Hematopoietic multipotent progenitor cell treated with erythropoietin and hydrocortisone succinate and interleukin-3 and kit ligand, for 8 days (in vitro differentiated cells): ENCODE data around the gene ZNF91.
"Not testable (repeated sequence)": the region's sequence is repeated elsewhere in the genome, so short reads cannot be mapped to it uniquely, and the experiment has no call there.

Source experiments
- DNase-seq: peaks from one replicate; pipeline ENCODE4 v3.0.0-alpha.2; 2015

ZNF91 gene

DNA sequence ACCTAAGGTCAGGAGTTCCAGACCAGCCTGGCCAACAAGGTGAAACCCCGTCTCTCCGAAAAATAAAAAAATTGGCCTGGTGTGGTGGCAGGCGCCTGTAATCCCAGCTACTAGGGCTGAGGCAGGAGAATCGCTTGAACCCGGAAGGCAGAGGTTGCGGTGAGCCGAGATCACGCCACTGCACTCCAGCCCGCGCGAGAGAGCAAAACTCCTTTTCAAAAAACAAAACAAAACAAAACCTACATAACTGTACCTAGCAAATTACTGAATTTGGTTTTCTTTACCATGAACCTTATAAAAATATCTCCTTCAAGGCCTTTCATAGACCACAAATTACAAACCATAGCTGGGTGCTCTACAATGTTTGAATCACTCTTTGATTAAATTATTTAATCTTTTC lies 760 bp downstream of the ZNF91 start:
- DNase-seq = no peak

GRCh38 chr19:23393121-23393520 lies 2.1 kb downstream of the ZNF91 start:
- no peak for DNase-seq

DNA sequence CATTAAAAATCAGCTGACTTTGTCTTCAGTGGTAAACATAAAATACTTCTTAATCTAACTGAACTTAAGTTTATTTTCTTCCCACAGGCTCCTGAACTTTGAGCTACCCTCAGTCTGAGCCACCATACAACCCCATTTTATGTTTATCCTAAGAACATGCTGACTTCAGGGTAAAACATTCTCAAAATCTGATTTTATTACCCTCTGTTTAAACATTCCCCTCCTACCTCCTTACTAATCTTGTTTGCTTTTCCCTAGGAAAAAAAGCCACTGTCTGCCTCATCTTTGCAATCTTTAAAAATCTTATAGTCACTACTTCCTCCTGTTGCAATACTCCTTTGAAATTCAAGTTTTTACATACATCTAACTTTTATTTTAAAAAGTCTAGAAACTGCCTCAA lies 4.0 kb downstream of the ZNF91 start:
- no peak for DNase-seq

GRCh38 chr19:23385404-23385803 lies 9.9 kb downstream of the ZNF91 start:
- DNase-seq = no peak

GRCh38 chr19:23384858-23385257 lies 10.4 kb downstream of the ZNF91 start:
- DNase-seq = no peak

- DNase-seq = no peak
These were observed 11.1 kb downstream of the ZNF91 start for GRCh38 chr19:23384166-23384565.

- DNase-seq = no peak
These were observed 12.3 kb downstream of the ZNF91 start for GRCh38 chr19:23382955-23383354.

DNA sequence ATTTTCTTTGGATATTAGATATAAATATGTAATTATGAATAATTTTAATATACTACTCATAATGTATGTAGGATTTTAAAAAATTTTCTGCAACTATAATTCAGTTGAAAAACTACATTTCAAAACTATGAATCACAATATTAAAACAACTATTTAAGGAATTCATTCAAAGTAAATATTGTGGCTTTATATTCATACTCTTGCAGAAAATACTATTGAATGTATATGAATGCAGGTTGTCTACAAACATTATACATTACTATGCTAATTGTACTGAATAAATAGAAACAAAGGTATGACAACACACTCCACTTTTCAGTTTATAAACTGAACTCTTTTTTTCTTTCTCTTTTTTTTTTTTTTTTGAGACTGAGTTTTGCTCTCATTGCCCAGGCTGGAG lies 14.2 kb downstream of the ZNF91 start:
- no peak for DNase-seq

DNA sequence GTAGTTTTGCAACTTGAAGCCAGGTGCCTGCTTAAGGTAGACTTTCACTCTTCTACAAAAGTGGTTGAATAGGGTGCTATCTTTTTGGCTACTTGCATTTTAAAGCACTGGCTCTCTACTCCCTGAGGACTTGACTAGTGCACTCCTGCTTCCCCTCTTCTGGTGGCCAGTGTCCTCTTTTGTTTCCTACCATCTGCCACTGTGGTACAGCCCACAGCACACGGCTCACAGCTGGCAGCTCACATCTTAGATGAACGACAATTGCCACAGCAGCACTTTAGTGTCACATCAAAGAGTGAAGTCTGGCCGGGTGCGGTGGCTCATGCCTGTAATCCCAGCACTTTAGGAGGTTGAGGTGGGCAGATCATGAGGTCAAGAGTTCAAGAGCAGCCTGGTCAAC lies 15.6 kb downstream of the ZNF91 start:
- not testable (repeated sequence) for DNase-seq

GRCh38 chr19:23378948-23379347 lies 16.3 kb downstream of the ZNF91 start:
- no peak for DNase-seq

- no peak for DNase-seq
These were observed 18.0 kb downstream of the ZNF91 start for GRCh38 chr19:23377276-23377675.

DNA sequence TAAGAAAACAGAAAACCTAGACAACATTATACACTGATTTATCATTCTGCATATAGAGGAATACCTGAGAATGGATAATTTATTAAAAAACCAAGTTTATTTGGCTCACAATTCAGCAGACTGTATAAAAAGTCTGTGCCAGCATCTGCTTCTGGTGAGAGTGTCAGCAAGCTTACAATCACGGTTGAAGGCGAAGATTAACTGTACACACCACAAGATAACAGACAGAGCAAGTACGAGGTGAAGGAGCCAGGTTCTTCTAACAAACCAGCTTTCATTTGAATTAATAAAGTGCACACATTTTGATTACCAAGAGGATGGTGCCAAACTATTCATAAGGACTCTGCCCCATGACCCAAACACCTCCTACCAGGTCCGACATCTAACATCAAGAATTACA lies 28.8 kb downstream of the ZNF91 start:
- DNase-seq = no peak

GRCh38 chr19:23366031-23366430 lies 29.2 kb downstream of the ZNF91 start:
- not testable (repeated sequence) for DNase-seq

DNA sequence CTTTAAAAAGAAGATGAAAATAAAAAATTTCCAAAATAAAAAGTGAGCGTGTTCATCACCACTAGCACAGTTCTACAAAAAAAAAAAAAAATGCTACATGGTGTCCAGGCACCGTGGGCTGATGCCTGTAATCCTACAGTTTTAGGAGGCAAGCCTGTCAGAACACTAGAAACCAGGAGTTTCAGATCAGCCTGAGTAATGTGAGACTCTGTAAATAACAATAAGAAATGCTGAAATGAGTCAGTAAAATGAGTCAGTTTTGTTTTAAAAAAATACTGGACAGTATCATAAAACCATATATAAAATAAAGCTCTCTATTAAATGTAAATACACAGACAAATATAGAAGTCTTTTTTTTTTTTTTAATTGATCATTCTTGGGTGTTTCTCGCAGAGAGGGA lies 30.0 kb downstream of the ZNF91 start:
- DNase-seq = no peak

- not testable (repeated sequence) for DNase-seq
These were observed 33.4 kb downstream of the ZNF91 start for GRCh38 chr19:23361843-23362242.

- no peak for DNase-seq
These were observed 43.5 kb downstream of the ZNF91 start for GRCh38 chr19:23351806-23352205.

DNA sequence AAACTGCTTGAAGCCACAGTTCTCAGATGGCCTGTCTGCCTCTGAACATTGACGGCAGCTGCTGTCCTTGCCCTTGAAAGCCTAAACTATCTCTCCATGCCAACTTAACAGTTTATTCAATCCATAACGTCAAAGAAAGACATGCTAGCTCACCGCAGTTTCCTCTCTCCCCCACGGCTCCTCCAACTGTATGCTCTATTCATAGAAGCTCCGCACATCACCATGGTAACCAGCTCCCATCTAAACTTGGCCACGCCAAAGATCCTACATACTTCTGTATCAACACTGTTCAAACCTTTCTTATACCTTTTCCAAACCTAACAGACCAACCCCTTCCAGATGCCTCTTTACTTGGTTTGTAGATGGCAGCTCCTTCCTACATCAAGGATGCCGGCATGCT lies 48.6 kb downstream of the ZNF91 start:
- DNase-seq = no peak

DNA sequence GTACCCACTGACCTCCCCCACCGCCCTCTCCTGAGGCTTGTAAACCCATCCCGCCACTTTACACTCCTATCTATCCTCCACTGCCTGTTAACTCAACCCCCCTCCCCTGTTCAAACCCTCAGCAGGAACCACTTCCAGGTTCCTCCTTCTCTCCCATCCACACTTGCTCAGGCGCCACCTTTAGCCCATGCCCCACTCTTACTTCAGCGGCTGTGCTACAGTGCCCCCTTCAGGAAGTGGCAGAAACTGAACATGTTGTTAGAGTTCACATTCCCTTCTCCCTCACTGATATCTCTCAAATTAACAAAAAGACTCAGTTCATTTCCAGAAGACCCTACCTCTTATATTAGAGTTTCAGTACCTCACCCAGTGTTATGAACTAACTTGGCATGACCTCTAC lies 49.4 kb downstream of the ZNF91 start:
- DNase-seq = no peak

- no peak for DNase-seq
These were observed 51.7 kb downstream of the ZNF91 start for GRCh38 chr19:23343434-23344010.

GRCh38 chr19:23328211-23328610 lies 67.1 kb downstream of the ZNF91 start:
- no peak for DNase-seq

GRCh38 chr19:23321953-23322549 lies 73.2 kb downstream of the ZNF91 start:
- no peak for DNase-seq

DNA sequence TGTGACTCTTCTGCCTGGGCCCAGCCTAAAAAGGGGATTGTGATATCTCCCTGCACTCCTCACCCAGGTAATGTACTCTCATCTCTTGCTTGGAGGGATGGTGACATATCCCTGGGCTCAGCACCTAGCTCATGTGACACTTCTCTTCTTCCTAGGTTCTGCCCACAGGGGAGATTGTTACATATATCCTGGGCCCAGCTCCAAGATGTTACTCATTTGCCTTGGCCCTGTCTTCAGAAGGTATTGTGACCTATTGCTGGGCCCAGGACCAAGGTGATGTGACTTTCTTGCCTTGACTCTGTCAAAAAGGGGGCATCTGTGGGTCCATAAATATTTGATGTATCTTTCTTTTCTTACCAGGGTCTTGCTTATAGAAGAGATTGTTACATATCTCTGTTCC lies 73.9 kb downstream of the ZNF91 start:
- DNase-seq = not testable (repeated sequence)

- DNase-seq = not testable (repeated sequence)
These were observed 75.7 kb downstream of the ZNF91 start for GRCh38 chr19:23319571-23319970.

DNA sequence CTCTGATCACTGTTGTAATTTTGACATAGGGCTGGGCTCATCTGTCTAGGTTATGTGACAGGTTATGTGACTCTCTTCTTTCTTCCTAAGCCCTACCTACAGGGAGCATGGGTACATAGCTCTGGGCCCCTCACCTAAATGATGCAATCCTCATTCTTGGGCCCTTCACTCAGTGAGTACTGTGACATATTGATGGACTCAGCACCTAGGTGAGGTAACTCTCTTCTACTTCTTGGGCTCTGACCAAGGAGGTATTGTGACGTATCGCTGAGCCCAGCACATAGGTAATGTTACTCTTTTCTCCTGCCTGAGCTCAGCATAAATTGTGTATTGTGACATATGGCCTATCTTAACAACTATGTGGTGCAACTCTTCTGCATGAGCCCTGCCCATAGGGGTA lies 76.3 kb downstream of the ZNF91 start:
- not testable (repeated sequence) for DNase-seq

DNA sequence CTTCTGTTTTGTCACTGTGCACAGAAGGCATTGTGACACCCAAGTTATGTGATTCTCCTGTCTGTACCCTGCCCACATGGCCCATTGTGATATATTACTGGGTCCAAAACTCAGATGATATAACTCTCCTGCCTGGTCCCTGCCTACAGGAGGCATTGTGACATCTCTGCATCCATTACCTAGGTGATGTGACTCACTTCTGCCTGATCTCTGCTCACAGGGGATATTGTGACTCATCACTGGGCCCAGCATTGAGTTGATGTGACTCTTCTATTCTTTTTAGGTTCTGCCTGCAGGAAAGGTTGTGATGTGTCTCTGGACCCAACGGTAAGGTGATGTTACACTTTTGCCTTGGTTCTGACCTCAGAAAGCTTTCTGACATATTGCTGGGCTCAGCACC lies 77.1 kb downstream of the ZNF91 start:
- DNase-seq = no peak
